Stimulated activated CD4-positive, alpha-beta T cell treated with anti-CD3 and anti-CD28 coated beads, Interleukin-4, amount 100 ng/mL, for 4 hours (primary cell): ENCODE data around the gene RNF31.

Source experiments
- DNase-seq, 2 experiments: peaks; one replicate each; pipeline ENCODE4 v3.0.0-alpha.2; 2020

RNF31 gene

GRCh38 chr14:24160850-24161804, 13.8 kb downstream of the RNF31 start, which contains the start of gene IRF9:
IRF9 (plus strand) TSS chr14:24161265; CDS start chr14:24162145, 880 bp downstream.
- DNase-seq: peak; percentile 95

DNA sequence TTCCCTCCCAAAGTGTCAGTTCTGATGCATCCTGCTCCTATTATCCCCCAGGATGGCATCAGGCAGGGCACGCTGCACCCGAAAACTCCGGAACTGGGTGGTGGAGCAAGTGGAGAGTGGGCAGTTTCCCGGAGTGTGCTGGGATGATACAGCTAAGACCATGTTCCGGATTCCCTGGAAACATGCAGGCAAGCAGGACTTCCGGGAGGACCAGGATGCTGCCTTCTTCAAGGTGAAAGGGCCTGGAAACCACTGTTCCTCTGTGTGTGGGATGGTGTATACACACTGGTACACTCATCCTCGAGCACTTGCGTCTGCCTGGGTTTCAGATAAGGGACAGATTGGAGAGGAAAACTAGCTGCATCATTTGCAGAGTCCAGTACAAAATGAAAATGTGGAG, 14.8 kb downstream of the RNF31 start:
- peak in 1 of 2 experiments; percentile 31 for DNase-seq

DNA sequence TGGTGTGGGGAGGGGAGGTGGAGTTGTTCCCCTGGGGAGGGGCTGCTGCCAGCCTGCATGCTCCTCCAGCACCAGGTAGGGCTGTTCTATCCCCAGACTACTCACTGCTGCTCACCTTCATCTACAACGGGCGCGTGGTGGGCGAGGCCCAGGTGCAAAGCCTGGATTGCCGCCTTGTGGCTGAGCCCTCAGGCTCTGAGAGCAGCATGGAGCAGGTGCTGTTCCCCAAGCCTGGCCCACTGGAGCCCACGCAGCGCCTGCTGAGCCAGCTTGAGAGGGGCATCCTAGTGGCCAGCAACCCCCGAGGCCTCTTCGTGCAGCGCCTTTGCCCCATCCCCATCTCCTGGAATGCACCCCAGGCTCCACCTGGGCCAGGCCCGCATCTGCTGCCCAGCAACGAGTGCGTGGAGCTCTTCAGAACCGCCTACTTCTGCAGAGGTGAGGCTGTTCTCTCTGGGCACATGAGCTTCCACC, 17.3 kb downstream of the RNF31 start:
- no peak for DNase-seq

- DNase-seq: no peak
Measured at GRCh38 chr14:24165785-24166184, 18.5 kb downstream of the RNF31 start.

DNA sequence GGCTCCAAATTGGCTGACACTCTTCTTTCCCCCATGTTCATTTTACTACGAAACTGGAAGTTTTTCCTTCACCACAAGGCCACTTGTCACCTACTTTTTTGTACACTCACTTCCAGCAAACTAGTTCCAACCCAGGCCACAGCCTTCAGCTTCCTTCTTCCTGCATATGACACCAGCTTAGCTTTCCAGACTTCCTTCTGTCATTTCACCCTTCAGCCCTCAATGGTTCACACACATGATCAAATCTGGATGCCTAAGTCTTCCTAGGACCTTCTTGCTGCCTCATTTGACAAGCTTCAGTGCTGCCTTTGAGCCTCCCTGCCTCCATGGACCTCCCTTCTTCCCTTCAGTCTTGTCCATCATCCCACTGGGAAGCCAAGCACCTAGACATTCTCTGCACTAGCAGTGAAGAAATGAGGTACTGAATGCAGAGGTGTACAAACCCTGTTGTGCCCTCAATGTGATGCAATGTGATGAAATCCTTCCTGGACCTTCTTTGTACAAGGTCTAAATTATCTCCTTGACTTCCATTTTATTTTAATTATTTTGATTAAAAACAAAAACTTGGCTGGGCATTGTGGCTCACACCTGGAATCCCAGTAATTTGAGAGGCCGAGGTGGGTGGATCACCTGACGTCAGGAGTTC, 20.3 kb downstream of the RNF31 start:
- no peak for DNase-seq

- DNase-seq: peak; percentile 50 to 51
Measured at GRCh38 chr14:24171422-24172260, 24.3 kb downstream of the RNF31 start, which contains the start of gene REC8. REC8 (plus strand) TSS chr14:24172080; CDS start chr14:24172553, 473 bp downstream.

DNA sequence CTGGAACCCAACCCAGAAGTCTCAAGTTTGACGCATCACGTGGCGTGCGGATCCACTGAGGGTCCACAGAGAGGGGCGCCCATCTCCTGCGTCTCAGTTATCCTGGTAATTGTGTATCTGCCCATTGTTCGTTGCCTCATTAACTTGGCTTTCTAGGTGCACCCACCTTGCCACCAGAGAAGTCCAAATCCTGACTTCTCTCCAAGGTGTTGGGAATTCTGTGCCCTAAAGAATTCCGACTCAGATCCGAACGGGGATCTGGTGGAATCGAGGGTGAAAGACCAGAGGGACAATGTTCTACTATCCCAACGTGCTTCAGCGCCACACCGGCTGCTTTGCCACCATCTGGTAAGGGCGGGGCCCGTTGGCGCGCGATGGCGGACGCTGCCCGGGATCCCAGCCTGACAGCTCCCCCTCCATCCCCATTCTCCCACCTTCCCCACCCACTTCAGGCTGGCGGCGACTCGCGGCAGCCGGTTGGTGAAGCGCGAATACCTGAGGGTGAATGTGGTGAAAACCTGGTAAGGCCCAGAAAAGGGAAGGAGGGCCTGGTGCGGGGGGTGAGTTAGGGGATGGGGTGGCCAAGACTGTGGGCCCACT, 25.1 kb downstream of the RNF31 start:
- no peak for DNase-seq

- no peak for DNase-seq
Measured at GRCh38 chr14:24172871-24173281, 25.6 kb downstream of the RNF31 start.

DNA sequence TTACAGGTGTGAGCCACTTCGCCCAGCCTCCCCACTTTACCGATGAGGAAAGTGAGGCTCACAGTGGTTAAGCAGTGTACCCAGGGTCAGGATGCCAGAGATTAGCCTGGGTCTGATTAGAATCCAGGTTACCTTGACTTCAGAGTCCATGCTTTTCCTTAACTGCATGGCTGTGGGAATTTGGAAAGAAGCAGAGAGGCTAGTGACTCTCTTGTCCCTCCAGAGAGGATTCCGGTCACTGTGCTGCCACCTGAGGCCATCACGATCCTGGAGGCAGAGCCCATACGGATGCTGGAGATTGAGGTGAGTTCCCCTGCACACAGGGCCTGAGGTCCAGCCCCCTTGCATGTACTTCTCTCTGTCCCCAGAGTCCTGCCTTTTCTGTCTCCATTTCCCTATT, 29.3 kb downstream of the RNF31 start:
- DNase-seq: no peak

DNA sequence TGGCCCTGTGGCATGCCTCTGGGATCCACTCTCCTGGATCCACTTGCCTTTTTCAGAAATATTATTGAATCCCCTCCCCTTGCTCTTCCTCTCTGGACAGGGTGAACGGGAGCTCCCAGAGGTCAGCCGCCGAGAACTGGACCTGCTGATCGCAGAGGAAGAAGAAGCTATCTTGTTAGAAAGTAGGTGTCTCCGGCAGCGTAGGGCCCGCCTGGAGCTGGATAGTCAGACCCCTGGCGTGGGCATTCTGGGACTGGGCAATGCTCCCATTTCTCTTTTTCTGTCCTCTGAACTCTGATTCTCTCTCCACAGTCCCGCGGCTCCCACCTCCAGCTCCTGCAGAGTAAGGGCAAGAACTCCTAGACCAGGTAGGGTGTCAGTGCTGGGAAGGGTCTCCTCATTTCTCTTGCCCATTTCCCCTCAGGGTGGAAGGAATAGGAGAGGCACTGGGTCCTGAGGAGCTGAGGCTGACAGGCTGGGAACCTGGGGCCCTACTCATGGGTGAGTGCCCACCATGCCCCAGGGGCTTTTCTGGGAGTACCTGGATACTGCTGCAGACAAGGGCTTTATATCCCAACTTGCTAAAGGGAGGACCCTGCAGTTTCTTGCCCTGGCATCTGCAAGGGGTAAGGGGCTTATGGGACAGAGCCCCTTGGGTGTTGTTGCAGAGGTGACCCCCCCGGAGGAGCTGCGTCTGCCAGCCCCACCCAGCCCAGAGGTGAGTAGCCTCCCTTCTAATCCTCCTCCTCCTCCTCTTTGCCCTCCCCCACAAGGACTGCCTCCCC, 29.9 kb downstream of the RNF31 start:
- DNase-seq: no peak

DNA sequence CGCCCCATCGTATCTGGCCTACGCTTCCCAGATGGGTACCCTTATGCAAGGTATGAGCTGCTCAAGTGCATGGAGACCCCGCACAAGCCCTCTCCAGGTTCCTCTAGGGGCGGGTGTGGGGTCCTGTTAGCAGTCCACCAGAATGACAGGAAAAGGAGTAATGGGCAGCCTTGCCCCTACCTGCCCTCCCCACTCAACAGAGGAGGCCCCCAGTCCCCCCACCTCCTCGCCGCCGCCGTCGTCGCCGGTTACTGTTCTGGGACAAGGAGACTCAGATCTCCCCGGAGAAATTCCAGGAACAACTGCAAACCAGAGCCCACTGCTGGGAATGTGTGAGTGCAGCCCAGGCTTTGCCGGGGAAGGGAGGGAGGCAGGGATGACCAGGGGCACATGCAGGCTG, 30.6 kb downstream of the RNF31 start:
- DNase-seq: no peak

DNA sequence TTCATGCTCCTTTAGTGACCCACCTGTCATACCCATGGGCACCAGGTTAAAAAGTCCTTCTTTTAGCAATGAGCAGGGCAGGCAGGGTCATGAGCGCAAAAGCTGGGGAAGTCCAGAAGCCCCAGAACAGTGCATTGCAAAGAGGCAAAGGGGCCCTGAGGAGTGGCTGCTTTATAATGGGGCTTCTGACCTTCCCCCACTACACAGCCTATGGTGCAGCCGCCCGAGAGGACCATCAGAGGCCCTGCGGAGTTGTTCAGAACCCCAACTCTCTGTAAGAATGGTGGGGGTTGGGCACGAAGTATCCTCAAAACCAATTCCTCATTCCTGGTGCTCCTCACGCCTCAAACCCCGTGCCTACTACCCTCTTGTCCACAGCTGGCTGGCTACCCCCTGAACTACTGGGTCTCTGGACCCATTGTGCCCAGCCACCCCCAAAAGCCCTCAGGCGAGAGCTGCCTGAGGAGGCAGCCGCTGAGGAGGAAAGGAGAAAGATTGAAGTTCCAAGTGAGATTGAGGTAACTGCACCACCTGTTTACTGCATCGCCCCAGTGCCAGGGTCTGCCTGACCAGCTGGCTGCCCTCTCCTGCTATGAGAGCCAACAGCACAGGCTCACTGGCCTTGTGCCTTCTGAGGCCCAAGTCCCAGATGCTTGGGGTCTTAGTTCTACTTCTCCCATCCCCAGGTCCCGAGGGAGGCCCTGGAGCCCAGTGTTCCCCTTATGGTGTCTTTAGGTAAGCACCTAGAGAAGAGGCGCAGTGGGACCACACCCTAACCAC, 31.3 kb downstream of the RNF31 start:
- DNase-seq: no peak

GRCh38 chr14:24179294-24179960, 32.1 kb downstream of the RNF31 start:
- DNase-seq: no peak

GRCh38 chr14:24179961-24180796, 32.9 kb downstream of the RNF31 start:
- no peak for DNase-seq

- DNase-seq: no peak
Measured at GRCh38 chr14:24181371-24182077, 34.2 kb downstream of the RNF31 start.

DNA sequence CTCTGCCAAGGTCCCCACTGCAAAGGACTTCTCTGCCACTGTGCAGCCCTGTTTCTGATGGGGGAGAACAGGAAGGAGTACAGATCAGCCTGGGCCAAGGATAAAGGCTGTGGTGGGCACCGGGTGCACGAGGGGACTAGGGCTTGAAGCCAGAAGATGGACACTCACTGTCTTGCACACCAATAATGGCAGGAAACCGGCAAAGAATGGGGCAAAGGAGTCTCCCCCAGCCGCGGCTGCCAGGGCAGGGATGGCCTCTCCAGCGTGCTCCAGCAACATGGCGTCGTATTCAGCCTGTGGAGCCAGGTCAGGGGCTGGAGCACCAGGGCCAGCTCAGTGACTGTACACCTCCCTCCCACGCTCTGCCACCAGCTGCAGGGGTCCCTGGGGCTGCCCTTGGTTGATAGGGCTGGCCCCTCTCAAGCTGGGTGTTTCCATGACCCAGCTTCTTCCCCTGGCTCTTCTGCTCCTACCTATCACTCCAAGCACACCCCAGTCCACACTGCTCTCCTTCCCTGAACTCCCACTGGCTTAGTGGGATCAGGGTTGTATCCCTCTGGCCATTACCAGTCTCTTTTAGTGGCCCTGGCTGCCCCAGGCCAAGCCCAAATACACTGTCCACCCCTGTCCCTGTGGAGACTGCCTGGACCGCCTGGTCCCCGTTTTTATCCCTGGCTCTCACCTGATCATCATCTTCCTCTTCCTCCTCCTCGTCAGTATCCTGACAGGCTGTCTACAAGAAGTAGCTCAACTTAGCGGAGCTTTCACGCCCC, 35.0 kb downstream of the RNF31 start:
- DNase-seq: no peak

- no peak for DNase-seq
Measured at GRCh38 chr14:24183014-24183481, 35.8 kb downstream of the RNF31 start.
